SW 1271 (cell line): ENCODE data around the gene RAB11FIP3.

Source experiments
- DNase-seq, 2 experiments: peaks; one replicate each; lab custom pipeline; 2025; lab: John Stamatoyannopoulos, UW

Gene RAB11FIP3

DNA sequence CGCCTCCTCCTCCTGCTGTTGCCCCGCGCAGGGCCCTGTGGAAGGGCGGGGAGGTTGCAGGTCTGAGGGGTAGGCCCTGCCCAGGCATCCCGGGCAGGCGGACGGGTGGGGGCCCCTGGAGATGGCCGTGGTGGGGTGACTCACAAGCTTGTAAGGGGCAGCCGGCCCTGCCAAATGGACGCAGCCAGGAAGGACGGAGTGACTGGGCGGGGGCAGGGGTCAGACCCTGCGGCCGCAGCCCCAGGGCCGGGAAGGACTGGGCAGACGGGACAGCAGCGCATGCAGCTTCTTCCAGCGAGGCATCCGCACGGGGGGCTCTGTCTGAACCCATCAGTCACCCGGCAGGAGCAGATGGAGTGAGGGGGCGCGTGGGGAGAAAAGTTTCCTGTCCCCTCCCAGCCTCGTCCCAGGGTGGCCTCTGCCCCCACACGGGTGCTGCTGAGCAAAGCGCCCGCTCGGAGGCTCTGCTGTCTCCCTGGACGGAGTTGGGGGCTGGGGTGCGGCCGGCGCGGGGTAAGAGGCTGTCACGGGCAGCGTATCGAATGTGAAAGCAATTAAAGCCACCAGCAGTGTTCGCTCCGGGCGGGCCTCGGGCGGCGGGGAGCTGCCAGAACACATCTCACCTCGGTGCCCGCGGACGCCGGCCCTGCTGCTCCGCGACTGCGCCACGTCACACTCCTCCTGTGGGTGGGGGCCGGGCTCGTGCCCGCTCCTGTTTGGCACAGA is 129.4 kb downstream of the RAB11FIP3 start:
- DNase-seq: no peak

DNA sequence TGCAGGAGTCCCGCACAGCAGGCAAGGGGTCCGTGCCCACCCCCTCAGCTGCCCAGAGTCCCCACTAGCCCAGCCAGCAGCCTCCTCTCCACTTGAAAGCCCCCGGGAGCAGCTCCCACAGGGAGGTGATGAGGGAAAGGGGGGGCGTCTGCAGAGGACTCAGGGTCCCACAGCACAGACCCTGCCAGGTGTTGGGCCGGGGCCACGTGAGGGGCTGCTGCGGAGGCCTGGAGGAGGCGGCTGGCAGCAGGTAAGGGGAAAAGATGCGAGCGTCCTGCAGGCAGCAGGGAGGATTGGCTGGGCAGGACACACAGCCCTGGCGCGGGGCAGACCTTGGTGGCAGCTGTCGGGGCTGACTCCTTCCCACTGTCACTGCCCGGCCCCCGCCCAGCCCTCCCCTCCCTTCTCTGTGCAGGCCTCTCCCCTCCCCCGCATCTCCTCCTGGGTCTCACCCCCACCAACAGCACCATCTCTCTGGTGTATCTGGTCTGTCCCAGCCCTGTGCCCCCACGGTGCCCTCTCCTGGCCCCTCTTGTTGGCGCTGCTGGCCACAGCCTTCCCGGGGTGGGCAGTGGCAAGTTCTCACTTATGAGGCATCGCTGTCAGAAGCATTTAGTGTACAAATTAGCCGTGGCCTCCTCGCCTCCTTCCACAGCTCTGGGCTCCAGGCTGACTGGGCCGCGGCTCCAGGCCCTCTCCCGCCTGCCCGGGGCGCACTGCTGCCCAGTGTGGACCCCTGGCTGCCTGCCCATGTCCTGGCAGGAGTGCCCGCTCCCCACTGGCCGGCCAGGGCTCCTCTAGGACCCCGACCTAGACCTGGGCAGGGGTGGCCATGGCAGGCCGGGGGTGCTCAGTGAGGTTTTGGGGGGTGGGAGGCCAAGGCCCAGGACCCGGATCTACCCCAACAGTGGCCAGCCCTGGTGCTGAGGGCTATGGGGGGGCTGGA is 130.4 kb downstream of the RAB11FIP3 start:
- DNase-seq: no peak

DNA sequence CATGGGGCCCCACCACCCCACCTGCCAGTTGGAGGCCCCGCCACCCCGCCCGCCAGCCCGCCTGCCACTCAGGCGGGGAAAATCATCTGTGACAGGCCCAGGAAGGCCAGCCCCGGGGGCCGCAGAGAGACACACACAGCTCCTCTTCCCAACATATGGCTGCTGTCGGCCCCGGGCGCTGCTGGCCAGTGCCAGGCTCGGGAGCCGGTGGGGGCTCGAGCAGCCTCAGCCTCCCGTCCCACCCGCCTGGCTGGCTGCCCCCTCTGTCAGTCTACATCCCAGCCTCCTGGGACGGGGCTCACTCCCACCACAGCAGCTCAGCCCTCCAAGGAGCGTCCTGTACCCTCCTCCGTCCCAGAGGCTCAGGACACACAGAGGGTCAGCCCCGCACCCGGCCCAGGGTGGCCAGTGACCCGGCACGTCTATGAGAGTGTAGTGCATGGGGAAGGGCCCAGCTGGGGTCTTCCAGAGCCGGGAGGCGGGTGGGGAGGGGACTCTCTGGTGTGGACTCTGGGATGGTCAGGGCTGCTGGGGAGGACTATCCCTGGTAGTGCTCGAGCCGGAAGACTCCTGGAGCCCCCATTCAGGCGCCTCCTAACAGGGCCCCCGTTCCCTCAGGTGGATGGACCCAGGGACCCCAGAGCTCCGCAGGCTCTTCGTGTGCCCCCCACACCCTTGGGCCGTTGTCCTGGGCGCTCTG is 131.2 kb downstream of the RAB11FIP3 start:
- DNase-seq: no peak

GRCh38 chr16:557463-558297 is 132.2 kb downstream of the RAB11FIP3 start:
- DNase-seq: no peak

DNA sequence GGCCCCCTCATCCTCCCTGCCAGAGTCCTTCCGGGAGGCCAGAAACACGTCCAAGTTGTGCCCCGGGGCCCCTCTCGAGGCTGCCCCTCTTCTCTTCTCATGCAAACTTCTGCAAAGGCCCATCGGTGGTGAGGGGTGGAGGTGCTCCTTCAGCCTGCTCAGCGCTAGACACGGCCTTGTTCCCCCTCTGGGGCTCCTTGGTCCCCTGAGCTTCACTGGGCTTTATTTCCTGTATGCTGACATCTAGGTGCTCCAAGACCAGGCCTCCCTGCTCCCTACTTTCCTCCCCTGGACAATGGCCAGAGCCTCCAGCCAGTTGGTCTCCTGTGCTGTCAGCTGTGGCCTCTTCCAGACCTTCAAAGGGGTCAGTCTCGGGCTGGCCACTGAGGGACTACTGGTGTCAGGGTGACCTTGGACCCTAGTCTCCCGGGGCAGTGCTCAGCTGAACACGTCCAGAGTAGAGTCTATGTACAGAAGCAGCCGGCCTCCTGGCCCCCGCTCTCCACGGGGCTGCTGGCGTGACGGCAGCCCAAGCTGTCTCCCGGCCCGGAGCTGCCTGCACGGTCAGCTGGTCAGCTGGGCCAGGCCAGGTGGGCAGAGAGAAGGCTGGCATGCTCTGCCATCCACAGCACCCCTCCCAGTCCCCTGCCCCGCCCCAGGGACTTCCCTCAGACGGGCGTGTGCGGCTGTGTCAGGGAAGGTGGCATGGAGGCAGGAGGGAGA is 133.0 kb downstream of the RAB11FIP3 start:
- no peak for DNase-seq

DNA sequence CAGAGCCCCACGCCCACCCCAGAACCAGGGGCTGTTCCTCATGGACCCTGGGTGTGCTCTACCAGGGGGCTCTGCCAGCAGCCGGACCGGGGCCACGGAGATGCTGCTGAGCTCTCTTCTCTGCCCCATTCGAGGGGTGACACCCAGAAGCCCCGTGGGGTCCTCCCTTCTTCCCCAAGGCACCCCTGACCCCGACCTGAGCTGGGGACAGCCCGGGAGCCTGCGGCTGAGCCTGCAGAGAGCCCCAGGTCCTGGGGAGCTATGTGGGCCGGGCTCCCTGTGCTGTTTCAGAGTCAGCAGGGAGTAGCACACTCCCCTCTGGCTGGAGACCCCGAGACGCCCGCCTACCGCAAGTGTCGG is 133.6 kb downstream of the RAB11FIP3 start:
- no peak for DNase-seq

DNA sequence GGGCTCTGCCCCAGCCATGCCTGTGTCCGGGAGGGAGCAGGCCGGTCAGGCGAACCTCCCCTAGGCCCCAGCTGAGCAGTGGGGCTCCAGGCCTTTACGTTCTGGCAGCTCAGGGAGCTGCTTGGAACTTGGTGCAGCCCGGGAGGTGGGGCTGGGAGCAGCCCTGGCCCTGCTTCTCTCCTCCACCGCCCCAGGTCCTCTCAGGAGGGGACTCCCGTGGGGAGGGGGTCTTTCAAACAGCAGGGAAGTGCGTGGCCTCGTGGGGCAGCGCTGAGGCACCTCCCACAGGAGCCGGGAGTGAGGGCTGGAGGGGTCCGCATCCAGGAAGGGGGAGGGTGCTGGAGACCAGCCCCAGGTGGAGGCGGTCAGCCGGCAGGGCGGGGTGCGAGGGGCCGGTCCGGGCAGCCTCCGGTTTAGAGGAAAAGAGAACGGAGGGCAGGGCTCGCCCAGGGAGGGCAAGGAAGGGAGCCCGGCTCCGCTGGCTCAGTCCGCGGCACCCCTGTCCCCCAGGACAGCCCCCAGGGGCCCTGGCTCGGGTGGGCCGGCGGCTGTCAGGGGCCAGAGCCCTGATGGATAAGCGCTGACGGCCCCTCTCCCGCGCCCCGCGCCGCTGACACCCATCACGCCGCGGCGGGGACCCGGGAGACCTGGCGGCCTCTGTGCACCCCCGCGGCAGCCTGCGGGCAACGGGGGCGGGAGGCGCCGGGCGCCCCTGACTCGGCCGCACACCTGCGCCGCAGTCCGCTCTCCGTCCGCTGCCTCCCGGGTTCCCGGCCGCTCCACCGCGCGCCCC is 134.2 kb downstream of the RAB11FIP3 start:
- no peak for DNase-seq

DNA sequence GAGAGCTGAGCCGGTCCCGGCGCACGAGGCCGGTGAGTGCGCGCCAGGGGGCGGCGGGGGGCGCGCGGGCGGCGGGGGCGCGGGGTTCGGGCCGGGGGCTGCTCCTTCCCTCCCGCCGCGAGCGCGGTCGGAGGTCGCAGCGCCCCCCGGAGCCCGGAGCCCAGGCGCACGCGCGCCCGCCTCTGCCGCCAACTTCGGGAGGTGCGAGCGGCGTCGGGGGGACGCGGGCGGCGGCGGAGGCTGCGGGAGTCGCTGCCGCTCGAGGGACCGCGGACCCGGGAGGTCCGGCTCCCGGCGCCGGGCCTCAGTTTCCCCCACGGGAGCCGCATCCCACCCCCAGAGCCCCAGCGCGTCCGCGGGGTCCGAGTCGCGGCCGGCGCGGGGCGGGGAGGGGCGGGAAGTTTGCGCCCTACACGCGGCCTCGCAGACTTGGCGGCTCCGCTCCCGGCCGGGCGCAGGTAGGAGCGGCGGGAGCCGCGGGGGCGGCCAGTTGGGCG is 134.8 kb downstream of the RAB11FIP3 start, which contains the start of gene PRR35:
Gene PRR35 (plus strand): TSS at position 191 of the 497 bp plus-strand sequence. CDS start 2,901 bp downstream, outside the sequence.
- no peak for DNase-seq

DNA sequence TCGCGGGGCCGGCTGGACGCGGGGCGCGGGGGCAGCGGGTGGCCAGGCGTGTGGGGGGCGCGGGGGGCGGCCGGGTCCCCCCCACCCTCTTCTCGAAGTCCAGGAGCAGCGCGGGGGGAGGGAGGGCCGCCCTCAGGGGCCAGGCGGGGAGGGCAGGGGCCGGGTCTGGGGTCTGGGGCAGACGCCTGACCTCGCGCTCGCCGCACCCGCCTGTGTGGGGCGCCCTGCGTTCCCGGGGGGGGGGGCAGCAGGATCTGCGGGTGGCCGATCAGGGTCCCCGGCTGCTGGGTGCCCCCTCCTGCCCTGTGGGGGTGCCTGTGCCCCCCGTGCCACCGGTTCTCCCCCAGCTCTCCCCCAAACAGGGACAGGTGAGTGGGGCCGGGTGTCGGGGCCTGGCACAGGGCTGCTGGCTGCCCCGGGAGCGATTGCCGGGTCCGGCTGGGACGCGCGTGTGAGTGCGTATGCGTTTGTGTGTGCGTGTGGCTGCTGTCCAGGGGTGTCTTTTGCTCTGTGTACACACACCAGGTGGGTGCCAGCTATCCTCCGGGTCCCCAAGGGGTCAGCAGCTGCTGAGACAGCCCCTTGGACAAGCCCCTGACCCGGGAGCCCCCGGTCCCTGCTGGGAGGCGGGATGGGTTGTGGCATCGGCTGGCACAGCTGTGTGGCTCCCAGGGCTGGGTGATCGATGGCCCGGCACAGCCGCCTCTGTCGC is 135.4 kb downstream of the RAB11FIP3 start:
- DNase-seq: no peak

GRCh38 chr16:561413-561794 is 136.0 kb downstream of the RAB11FIP3 start:
- no peak for DNase-seq

DNA sequence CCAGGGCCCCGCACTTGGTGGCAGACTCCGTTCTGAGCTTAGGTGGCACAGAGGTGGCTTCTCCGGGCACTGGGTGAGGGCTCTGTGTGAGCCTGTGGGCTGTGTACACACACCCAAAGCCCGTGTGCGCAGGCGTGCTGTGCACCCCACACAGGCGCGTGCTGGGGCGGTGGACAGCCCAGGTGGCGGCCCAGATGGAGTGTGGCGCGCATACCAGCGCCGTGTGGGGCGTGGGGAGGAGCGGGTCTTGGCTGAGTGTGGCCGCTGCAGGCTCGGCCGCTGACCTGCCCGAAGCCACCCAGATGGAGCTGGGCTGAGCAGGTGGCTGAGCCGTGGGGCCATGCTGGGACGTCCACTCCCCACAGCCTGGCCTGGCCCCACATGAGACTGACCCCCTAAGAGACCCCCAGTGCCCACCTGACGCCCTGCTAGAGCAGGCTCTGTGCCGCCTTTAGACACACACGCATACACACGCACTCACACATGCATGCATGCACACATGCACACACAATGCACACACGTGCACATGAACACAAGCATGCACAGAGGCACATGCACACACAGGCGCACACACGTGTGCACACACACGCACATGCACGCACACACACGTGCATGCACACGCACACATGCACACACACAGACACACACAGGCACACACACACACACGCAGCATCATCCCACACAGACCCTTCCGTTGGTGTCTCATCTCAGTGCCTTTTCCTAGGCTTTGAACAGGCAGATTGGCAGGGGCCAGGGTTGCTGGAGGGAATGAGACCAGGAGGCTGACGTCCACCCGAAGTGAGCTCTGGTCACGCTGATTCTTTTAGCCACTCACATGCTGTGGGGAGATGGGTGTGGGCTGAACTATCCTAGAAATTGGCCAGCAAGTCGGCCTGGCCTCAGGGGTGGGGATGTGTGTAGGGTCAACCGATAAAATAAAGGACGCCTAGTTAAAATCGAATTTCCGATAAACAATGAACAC is 136.8 kb downstream of the RAB11FIP3 start:
- no peak for DNase-seq

GRCh38 chr16:563072-563644 is 137.7 kb downstream of the RAB11FIP3 start:
- no peak for DNase-seq

GRCh38 chr16:564690-565418 is 139.4 kb downstream of the RAB11FIP3 start:
- no peak for DNase-seq

DNA sequence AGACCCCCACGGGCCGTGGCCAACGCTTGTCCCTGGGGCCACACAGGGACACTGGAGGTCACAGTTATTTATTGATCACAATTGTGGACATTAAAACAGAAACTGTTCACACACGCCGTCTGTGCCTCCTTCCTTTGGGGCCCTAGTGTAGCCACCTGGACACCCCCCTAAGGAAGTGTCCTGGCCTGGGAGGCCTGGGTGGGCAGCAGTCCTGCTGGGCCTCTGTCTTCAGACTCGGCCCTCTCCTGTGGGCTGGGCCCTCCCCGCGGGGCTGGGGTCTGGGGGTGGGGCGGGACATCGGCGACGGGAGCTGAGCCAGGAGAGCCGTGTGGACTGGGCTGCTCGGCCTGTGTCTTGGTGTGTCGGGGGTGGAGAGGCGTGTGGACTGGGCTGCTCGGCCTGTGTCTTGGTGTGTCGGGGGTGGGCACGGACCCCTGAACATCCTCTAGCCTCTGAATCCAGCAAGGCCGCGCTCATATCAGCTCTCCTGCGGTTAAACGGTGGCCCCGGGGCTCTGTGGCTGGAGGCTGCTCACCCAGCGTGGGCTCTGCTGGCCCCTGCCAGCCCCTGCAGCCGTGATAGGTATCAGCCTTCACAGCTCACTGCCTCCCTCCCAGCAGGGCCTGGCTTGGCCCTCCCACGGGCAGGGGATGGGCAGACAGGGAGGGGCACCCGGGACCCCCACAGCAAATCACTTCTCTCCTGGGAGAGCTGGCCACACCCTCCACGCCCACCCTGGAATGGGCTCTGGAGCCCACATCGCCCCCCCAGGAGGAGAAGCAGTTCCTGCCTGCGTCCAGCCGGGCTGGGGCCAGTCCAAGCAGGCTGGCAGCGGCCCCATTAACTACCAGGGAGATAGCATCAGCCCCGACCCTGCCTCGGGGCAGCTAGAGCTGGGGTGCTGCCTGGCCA is 140.2 kb downstream of the RAB11FIP3 start:
- DNase-seq: no peak

DNA sequence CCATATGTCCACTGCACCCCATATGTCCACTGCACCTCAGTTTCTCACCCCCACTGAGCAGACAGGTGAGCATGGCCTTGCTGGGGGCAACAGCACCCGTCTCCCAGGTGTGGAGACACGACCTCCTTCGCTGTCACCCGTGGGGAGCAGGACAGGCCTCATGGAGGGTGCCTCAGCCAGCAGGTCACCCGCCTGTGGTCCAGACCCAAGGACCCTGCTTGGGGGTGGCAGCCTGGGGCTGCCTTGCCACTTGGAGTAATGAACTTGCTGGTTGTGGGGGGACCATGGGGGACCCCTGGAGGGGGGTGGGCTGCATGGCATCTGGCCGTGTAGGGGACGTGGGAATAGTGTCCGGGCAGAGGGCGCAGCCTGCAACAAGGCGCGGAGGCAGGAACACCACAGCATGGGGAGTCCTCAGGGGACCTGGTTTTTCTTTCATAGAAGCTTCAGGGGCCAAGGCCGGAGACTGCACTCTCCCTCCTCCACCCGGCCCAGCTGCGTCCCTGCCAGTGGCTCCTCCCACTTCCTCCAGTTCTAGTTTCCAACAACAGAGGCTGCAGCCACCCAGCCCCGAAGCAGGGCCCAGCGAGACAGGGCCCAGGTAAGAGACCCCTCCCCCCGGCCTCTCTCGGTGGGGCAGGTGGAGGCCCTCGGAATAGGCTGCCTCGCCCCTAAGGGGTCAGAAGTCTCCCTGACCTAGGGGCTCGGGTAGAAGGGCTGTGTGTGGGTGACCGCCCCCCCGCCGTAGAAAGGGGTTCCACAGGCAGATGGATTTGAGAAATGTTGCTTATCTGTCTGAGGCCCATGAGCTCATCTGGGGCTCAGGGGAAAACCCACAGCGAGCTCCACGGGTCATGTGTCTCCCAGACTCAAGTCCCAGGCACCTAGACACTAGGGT is 141.3 kb downstream of the RAB11FIP3 start, which contains the start of gene NHLRC4:
Gene NHLRC4 (plus strand): TSS at position 531 of the 898 bp plus-strand sequence. CDS start 1,043 bp downstream, outside the sequence.
- peak in 1 of 2 experiments; percentile 4 for DNase-seq
